ENCODE data around the gene TRMT2A.
A peak's percentile ranks its signal among the peaks of the same experiment; 100 is the strongest.

Gene TRMT2A

GRCh38 chr22:20140521-20140964 lies 23.5 kb upstream of the TRMT2A start:
- H3K4me3 Mint-ChIP-seq, result no peak overlapping the region
- H3K36me3 Mint-ChIP-seq (ENCODE audit: low read depth), result no peaks in the 10 kb centered on the region
- no peaks in the 10 kb centered on the region for H3K27me3 Mint-ChIP-seq (ENCODE audit: low read depth, poor library complexity)
- no peaks in the 10 kb centered on the region for H3K9me3 Mint-ChIP-seq
- no peak for TF ChIP-seq CTCF (IDR thresholded peaks at IDR 0.05)
- no peaks in the 10 kb centered on the region for H3K4me1 Mint-ChIP-seq
- DNase-seq, result no peak
- H3K27ac Mint-ChIP-seq, result no peak overlapping the region

GRCh38 chr22:20140107-20140445 lies 23.1 kb upstream of the TRMT2A start:
- DNase-seq, result no peak
- no peak overlapping the region for H3K27ac Mint-ChIP-seq
- H3K4me3 Mint-ChIP-seq, result no peak overlapping the region
- H3K36me3 Mint-ChIP-seq (ENCODE audit: low read depth), result no peaks in the 10 kb centered on the region
- no peaks in the 10 kb centered on the region for H3K27me3 Mint-ChIP-seq (ENCODE audit: low read depth, poor library complexity)
- TF ChIP-seq CTCF (IDR thresholded peaks at IDR 0.05), result no peak
- H3K4me1 Mint-ChIP-seq, result no peaks in the 10 kb centered on the region
- no peaks in the 10 kb centered on the region for H3K9me3 Mint-ChIP-seq

- no peak overlapping the region for H3K4me3 Mint-ChIP-seq
- no peaks in the 10 kb centered on the region for H3K4me1 Mint-ChIP-seq
- no peaks in the 10 kb centered on the region for H3K36me3 Mint-ChIP-seq (ENCODE audit: low read depth)
- no peak overlapping the region for H3K27ac Mint-ChIP-seq
- no peaks in the 10 kb centered on the region for H3K27me3 Mint-ChIP-seq (ENCODE audit: low read depth, poor library complexity)
- no peak for TF ChIP-seq CTCF (IDR thresholded peaks at IDR 0.05)
- no peak for DNase-seq
- no peaks in the 10 kb centered on the region for H3K9me3 Mint-ChIP-seq
Observed at GRCh38 chr22:20139391-20140106, 22.5 kb upstream of the TRMT2A start.

GRCh38 chr22:20138868-20139267 lies 21.8 kb upstream of the TRMT2A start:
- Mint-ChIP-seq H3K4me3 (no peak overlapping the region), H3K9me3 (no peaks in the 10 kb centered on the region), H3K27ac (peak overlapping the region; percentile 84), H3K4me1 (peaks cover under 1% of the 10 kb centered on the region), H3K27me3 (ENCODE audit: low read depth, poor library complexity) (peaks cover 5% of the 10 kb centered on the region), H3K36me3 (ENCODE audit: low read depth) (no peaks in the 10 kb centered on the region)
- DNase-seq, result no peak
- no peak for TF ChIP-seq CTCF (IDR thresholded peaks at IDR 0.05)

DNA sequence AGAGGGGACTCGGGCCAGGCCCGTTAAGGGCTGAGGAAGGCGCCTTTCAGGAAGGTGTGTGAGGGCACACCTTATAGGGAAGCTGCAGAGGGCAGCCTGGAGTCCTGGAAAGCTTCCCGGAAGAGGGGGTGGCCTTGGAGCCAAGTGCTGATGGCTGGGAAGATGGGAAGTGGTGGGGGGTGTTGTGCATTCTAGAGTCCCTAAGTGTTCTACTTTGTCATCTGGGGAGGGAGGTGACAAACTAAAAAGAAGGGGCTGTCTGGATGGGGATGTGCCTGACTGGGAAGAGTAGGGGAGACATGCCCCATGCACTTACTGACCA lies 21.4 kb upstream of the TRMT2A start:
- Mint-ChIP-seq H3K27me3 (ENCODE audit: low read depth, poor library complexity) (peaks cover 7% of the 10 kb centered on the region), H3K27ac (no peak overlapping the region), H3K4me1 (peaks cover 5% of the 10 kb centered on the region), H3K36me3 (ENCODE audit: low read depth) (no peaks in the 10 kb centered on the region), H3K4me3 (no peak overlapping the region), H3K9me3 (no peaks in the 10 kb centered on the region)
- no peak for TF ChIP-seq CTCF (IDR thresholded peaks at IDR 0.05)
- DNase-seq, result no peak

DNA sequence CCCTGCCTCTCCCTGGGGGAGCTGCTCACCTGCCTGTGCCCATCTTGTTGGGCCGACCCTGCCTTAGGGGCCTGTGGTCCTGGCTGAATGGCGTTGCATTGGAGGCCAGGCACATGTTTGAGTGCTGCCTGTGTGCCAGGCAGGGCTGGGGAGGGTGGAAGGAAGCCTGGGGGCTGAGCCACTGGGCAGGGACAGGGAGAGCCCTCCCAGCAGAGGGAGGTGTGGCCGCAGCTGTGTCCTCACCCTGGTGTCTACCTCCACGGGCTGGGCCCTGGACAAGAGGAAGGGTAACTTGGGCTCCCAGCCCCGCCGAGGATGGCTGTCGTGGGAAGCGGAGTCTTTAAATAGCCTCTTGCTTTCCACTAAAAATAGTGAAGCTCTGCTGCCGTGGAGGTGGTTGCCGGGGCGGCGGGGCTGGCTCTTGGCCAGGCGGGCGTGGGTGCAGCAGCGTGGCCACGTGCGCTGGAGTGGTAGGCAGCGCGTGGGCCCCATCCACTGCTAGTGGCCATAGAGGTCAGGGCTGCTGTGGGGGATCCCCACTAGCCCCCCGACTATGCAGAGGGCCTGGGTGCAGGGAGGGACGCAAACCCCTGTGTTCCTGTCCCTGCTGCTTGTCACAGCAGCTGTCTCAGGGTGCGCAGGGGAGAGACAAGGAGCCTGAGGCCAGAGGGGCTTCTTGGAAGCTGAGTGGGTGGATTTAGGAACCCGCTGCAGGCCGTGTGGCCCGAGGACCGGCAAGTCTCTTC lies 20.8 kb upstream of the TRMT2A start:
- TF ChIP-seq CTCF (IDR thresholded peaks at IDR 0.05), result no peak
- Mint-ChIP-seq H3K36me3 (ENCODE audit: low read depth) (no peaks in the 10 kb centered on the region), H3K27ac (no peak overlapping the region), H3K4me3 (no peak overlapping the region), H3K4me1 (peaks cover 11% of the 10 kb centered on the region), H3K9me3 (no peaks in the 10 kb centered on the region), H3K27me3 (ENCODE audit: low read depth, poor library complexity) (peaks cover 10% of the 10 kb centered on the region)
- no peak for DNase-seq

All from nephron progenitor cell (in vitro differentiated cells).